Loucy (cell line): ENCODE data around the gene ETS1.

Experiments
- H2AFZ ChIP-seq: fragments of 200-600 bp; sonication (generic); 2 replicates; pipeline ENCODE4 v1.6.0; 2016; ENCODE audit warnings: antibody characterized with exemption, mild to moderate bottlenecking, low read length, moderate library complexity
- H3F3A ChIP-seq: fragments of 200-600 bp; 2 replicates; pipeline ENCODE4 v1.6.0; 2016; ENCODE audit warnings: antibody characterized with exemption, low read depth, mild to moderate bottlenecking
- H3K27me3 ChIP-seq: fragments of 200-600 bp; sonication (generic); 2 replicates; pipeline ENCODE4 v1.6.1; 2014; ENCODE audit warnings: low read length, mild to moderate bottlenecking; ENCODE audit not compliant: insufficient read depth, poor library complexity, severe bottlenecking
- H3K36me3 ChIP-seq: fragments of 200-600 bp; sonication (generic); 2 replicates; pipeline ENCODE4 v1.6.1; 2016; ENCODE audit warnings: low read length; ENCODE audit not compliant: insufficient read depth
- H3K4me1 ChIP-seq: fragments of 200-600 bp; sonication (generic); 2 replicates; pipeline ENCODE4 v1.5.1; 2014; ENCODE audit warnings: low read length, mild to moderate bottlenecking; ENCODE audit not compliant: insufficient read depth, poor library complexity, severe bottlenecking
- H3K4me2 ChIP-seq: fragments of 200-600 bp; sonication (generic); 2 replicates; pipeline ENCODE4 v1.6.0; 2014; ENCODE audit warnings: antibody characterized with exemption, low read length, low read depth, mild to moderate bottlenecking; ENCODE audit not compliant: poor library complexity, severe bottlenecking
- H3K4me3 ChIP-seq: fragments of 200-600 bp; sonication (generic); 2 replicates; pipeline ENCODE4 v1.5.1; 2014; ENCODE audit warnings: low read length, mild to moderate bottlenecking, mixed read lengths; ENCODE audit not compliant: poor library complexity, severe bottlenecking
- H3K79me2 ChIP-seq: fragments of 200-600 bp; sonication (generic); 2 replicates; pipeline ENCODE4 v1.6.1; 2014; ENCODE audit warnings: low read length; ENCODE audit not compliant: insufficient read depth
- H3K9ac ChIP-seq: fragments of 200-600 bp; sonication (generic); 2 replicates; pipeline ENCODE4 v1.6.0; 2014; ENCODE audit warnings: mild to moderate bottlenecking, low read depth, low read length, moderate library complexity; ENCODE audit not compliant: poor library complexity, severe bottlenecking
- H3K9me2 ChIP-seq: fragments of 200-600 bp; sonication (generic); replicated peaks from 2 replicates; pipeline ENCODE4 v1.6.1; 2016; ENCODE audit warnings: low read depth, low read length, mixed read lengths
- H3K9me3 ChIP-seq: fragments of 200-600 bp; sonication (generic); 2 replicates; pipeline ENCODE4 v1.6.1; 2014; ENCODE audit warnings: mild to moderate bottlenecking, antibody characterized with exemption, low read length, low read depth; ENCODE audit not compliant: insufficient read depth
- H4K20me1 ChIP-seq: fragments of 200-600 bp; sonication (generic); 2 replicates; pipeline ENCODE4 v1.6.0; 2014; ENCODE audit warnings: antibody characterized with exemption, low read length, mild to moderate bottlenecking; ENCODE audit not compliant: insufficient read depth, poor library complexity, severe bottlenecking
- EZH2phosphoT487 ChIP-seq: fragments of 200-600 bp; IDR thresholded peaks from 2 replicates; pipeline ENCODE4 v1.6.1; 2018; ENCODE audit warnings: antibody characterized with exemption, mild to moderate bottlenecking, moderate library complexity, borderline replicate concordance
- TF ChIP-seq, protein P1 (sequence below): fragments of 200-600 bp; sonication (generic); conservative IDR thresholded peaks from 2 replicates; pipeline ENCODE4 v1.5.1; 2014; ENCODE audit warnings: mild to moderate bottlenecking, antibody characterized with exemption, low read length

The ETS1 gene

DNA sequence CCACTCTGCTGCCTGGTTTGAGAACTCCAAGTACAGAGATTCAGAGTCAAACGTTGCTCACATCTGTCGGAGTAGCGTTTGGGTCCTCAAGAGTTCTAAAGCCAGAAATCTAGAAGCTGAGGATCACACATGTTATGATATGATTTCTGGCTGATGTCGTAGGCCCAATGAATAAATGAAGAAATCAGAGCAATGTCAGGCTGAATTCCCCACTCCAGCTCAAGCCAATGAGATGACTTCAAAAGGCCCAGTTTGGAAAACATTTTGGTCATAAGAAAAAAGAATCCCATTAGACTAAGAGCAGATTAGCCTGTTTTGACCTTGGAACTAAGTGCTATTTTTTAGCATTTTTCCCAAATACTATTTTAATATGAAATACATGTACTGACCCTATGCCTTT is 106.7 kb downstream of the ETS1 start:
- H3K9ac ChIP-seq, result peak overlapping the region; percentile 64
- peaks cover 74% of the 10 kb centered on the region for H3K79me2 ChIP-seq
- peaks cover 39% of the 10 kb centered on the region for H3F3A ChIP-seq

DNA sequence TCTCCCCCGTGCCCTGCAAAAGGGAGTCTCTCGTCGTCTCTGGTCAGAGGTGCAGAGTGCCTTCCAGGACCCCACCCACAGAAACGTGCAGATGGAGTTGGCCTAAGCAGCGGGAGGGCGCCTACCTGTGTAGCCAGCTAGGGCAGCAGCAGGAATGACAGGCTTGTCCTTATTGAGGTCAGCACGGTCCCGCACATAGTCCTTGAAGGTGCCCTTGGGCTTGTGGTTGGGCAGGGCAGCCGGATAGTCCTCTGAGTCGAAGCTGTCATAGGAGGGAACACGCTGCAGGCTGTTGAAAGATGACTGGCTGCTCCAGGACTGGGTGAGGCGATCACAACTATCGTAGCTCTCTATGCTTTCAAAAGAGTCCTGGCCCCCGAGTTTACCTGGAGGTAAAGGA is 107.3 kb downstream of the ETS1 start:
- Histone ChIP-seq H3K27me3 (no peaks in the 10 kb centered on the region), H2AFZ (no peak overlapping the region), H3K9me3 (no peaks in the 10 kb centered on the region), H3K9ac (peak overlapping the region; percentile 64), H3K36me3 (peaks cover 83% of the 10 kb centered on the region), H3K4me1 (peaks cover 93% of the 10 kb centered on the region), H3K4me2 (no peak overlapping the region), H3K4me3 (no peak overlapping the region), H3F3A (peaks cover 39% of the 10 kb centered on the region), H3K79me2 (peaks cover 74% of the 10 kb centered on the region), H4K20me1 (no peaks in the 10 kb centered on the region), H3K9me2 (no peaks in the 10 kb centered on the region)
- no peak for TF ChIP-seq EZH2phosphoT487
- TF ChIP-seq, protein P1, sequence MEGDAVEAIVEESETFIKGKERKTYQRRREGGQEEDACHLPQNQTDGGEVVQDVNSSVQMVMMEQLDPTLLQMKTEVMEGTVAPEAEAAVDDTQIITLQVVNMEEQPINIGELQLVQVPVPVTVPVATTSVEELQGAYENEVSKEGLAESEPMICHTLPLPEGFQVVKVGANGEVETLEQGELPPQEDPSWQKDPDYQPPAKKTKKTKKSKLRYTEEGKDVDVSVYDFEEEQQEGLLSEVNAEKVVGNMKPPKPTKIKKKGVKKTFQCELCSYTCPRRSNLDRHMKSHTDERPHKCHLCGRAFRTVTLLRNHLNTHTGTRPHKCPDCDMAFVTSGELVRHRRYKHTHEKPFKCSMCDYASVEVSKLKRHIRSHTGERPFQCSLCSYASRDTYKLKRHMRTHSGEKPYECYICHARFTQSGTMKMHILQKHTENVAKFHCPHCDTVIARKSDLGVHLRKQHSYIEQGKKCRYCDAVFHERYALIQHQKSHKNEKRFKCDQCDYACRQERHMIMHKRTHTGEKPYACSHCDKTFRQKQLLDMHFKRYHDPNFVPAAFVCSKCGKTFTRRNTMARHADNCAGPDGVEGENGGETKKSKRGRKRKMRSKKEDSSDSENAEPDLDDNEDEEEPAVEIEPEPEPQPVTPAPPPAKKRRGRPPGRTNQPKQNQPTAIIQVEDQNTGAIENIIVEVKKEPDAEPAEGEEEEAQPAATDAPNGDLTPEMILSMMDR, result no peak

More for the DNA sequence above, 106.7 kb downstream of the ETS1 start:
- Histone ChIP-seq H3K4me2 (peak overlapping the region; percentile 78), H3K9me3 (no peaks in the 10 kb centered on the region), H3K4me1 (peaks cover 87% of the 10 kb centered on the region), H3K36me3 (peaks cover 86% of the 10 kb centered on the region), H4K20me1 (no peaks in the 10 kb centered on the region), H2AFZ (no peak overlapping the region), H3K9me2 (no peaks in the 10 kb centered on the region), H3K27me3 (no peaks in the 10 kb centered on the region), H3K4me3 (no peak overlapping the region)
- TF ChIP-seq, protein P1, result no peak
- TF ChIP-seq EZH2phosphoT487, result no peak

DNA sequence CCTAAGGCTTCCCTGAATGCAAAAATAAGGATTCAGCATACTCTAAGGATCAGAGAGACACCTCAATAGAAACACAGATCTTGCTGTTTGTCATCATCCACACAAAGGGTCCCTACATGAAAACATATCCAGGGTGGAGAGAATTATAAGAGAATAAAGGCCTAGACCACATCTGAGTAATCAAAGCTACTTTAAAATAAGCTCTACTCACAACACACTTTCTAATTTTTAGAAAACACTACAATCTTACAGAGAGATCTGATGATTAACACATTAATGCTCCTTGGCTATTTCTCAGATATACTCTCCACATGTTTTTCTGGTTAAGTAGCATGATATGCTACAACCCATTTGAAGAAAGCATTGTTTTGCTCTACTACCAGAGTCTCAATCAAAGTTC is 108.2 kb downstream of the ETS1 start:
- Histone ChIP-seq H3K4me3 (peak overlapping the region; percentile 42), H3K4me1 (peaks cover 96% of the 10 kb centered on the region), H3F3A (peaks cover 39% of the 10 kb centered on the region), H4K20me1 (no peaks in the 10 kb centered on the region), H3K9me3 (no peaks in the 10 kb centered on the region), H3K9ac (peak overlapping the region; percentile 76), H3K79me2 (peaks cover 74% of the 10 kb centered on the region), H3K9me2 (no peaks in the 10 kb centered on the region), H3K4me2 (peak overlapping the region; percentile 72), H3K36me3 (peaks cover 83% of the 10 kb centered on the region), H2AFZ (no peak overlapping the region), H3K27me3 (no peaks in the 10 kb centered on the region)
- TF ChIP-seq, protein P1, result no peak
- no peak for TF ChIP-seq EZH2phosphoT487
